GM13977 (cell line): ENCODE data around the gene DDX24.

Experiments
- DNase-seq: peaks from one replicate; pipeline ENCODE4 v3.0.0; 2012; ENCODE audit warnings: low spot score
- CTCF ChIP-seq: IDR thresholded peaks from 2 replicates; pipeline ENCODE4 v1.5.1; 2012; ENCODE audit warnings: mild to moderate bottlenecking, control low read depth; ENCODE audit not compliant: insufficient read depth; ENCODE audit errors: extremely low read depth, missing control alignments
- in situ Hi-C: fragments of 300-500 bp; cut with MboI; formaldehyde crosslinking; loops from one replicate; pipeline ENCODE4 v1.12.0; 2022; ENCODE audit warnings: low sequenced_read_pairs, low pct_unique_long_range_greater_than_20kb, mixed read lengths, inconsistent platforms; ENCODE audit not compliant: unreplicated experiment

Gene DDX24, protein sequence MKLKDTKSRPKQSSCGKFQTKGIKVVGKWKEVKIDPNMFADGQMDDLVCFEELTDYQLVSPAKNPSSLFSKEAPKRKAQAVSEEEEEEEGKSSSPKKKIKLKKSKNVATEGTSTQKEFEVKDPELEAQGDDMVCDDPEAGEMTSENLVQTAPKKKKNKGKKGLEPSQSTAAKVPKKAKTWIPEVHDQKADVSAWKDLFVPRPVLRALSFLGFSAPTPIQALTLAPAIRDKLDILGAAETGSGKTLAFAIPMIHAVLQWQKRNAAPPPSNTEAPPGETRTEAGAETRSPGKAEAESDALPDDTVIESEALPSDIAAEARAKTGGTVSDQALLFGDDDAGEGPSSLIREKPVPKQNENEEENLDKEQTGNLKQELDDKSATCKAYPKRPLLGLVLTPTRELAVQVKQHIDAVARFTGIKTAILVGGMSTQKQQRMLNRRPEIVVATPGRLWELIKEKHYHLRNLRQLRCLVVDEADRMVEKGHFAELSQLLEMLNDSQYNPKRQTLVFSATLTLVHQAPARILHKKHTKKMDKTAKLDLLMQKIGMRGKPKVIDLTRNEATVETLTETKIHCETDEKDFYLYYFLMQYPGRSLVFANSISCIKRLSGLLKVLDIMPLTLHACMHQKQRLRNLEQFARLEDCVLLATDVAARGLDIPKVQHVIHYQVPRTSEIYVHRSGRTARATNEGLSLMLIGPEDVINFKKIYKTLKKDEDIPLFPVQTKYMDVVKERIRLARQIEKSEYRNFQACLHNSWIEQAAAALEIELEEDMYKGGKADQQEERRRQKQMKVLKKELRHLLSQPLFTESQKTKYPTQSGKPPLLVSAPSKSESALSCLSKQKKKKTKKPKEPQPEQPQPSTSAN

DNA sequence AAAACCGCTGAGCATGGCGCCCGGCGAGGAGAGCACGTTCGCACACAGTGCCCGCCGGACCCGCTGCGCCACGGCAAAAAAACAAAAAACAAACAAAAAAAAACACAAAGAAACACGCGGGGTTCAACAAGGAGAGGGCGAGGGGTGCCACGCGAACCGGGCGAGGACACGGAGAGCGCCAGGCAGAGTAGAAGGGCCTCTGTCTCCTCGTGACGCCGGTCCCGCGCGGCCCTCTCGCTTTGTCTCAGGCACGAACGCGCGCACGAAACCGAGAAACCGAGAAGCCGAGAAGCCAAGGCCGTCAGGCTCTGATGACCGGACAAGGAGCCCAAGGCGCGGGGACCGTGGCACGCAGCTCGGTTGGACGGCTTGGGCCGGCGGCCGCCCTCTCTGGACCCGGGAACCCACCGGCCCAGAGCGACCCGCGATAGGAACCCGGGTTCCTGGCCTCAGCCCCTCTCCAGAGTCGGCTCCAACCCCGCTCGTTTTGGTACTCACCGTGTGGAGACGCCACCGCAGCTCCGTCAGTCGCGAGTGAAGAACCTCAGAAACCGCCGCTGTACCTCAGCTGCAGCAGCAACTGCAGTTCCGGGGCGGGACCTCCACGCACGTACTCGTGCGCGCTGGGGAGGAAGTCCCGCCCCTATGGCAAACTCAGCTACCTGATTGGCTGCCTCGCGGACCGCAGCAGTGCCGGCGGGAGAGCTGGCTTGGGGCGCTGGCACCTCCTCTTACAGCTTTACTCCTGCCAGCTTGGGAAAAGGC lies at the start of gene DDX24, which contains the start of gene IFI27L1:
TSS of gene DDX24 (minus strand) at position 582 of the 765 bp plus-strand sequence. CDS start 1,460 bp downstream, outside the sequence.
TSS of gene IFI27L1 (plus strand) at position 690 of the 765 bp plus-strand sequence. CDS start 15,628 bp downstream, outside the sequence.
- peak; percentile 97 for DNase-seq
- no peak for TF ChIP-seq CTCF
- in situ Hi-C loops: no loop called here

GRCh38 chr14:94129758-94130414 lies 48.9 kb upstream of the DDX24 start:
- in situ Hi-C loops: loop anchor here (25.0 kb wide), 1 partner anchor 93 kb away; the partner anchor contains the start of gene OTUB2
- TF ChIP-seq CTCF: no peak
- peak; percentile 36 for DNase-seq

- peak; percentile 90 for DNase-seq
- peak; percentile 22 for TF ChIP-seq CTCF
- in situ Hi-C loops: loop anchor here (25.0 kb wide), 1 partner anchor 92 kb away; the partner anchor contains the start of gene OTUB2
Observed at GRCh38 chr14:94129111-94129757, 48.2 kb upstream of the DDX24 start, which contains the start of gene IFI27L2. IFI27L2 (minus strand) TSS chr14:94129604; CDS start chr14:94129564, 40 bp downstream.

DNA sequence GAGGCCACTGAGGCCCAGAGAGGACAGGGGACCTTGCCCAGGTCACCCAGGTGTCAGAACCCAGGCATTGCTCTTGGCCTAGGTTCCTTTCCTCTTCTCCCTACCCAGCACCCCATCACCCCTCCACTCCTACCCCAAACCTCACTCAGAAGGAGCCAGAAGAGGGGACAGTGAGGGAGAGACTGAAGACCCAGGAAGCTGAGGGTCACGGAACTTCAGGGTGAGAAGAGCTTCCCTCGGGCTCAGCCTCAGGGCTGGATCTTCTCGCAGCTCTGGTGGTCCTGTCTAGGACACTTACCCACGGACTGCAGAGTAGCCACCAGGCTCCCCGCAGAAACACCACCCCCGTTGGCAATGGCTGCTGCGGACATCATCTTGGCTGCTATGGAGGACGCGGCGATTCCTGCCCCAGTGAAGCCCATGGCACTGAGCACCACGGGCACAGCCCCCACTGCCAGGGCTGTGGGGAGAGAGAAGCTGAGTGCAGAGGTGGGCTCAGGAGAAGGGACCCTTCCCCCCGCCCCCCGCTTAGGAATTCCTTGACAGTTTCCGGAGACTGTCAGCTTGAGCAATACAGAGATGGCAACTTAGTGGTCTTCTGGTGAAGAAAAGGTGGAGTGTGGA lies 47.3 kb upstream of the DDX24 start:
- DNase-seq: no peak
- in situ Hi-C loops: loop anchor here (25.0 kb wide), 1 partner anchor 91 kb away; the partner anchor contains the start of gene OTUB2

More for the DNA sequence above, 47.3 kb upstream of the DDX24 start:
- no peak for TF ChIP-seq CTCF
